GM23338 (cell line): ENCODE measurements around the gene C16orf86.

ENCODE experiments used
- CREB1 ChIP-seq: fragments of 250-450 bp; sonication (Bioruptor Pico); IDR thresholded peaks from 2 replicates; pipeline ENCODE4 v1.5.0; 2020; ENCODE audit warnings: low read depth, mild to moderate bottlenecking, moderate library complexity
- EZH2 ChIP-seq: fragments of 200-600 bp; sonication (generic); IDR thresholded peaks from one replicate; pipeline ENCODE4 v1.8.0; 2017; ENCODE audit warnings: antibody characterized with exemption, mild to moderate bottlenecking, low read depth; ENCODE audit not compliant: unreplicated experiment
- EZH2phosphoT487 ChIP-seq: fragments of 200-600 bp; sonication (generic); IDR thresholded peaks from one replicate; pipeline ENCODE4 v1.8.1; 2018; ENCODE audit warnings: antibody characterized with exemption; ENCODE audit not compliant: unreplicated experiment
- POLR2AphosphoS5 ChIP-seq: IDR thresholded peaks from 2 replicates; pipeline ENCODE4 v1.6.1; 2016; ENCODE audit warnings: antibody characterized with exemption, low read depth
- ZNF331 ChIP-seq: fragments of 250-450 bp; sonication (Bioruptor Pico); IDR thresholded peaks from 2 replicates; pipeline ENCODE4 v1.5.0; 2020; ENCODE audit warnings: low read depth, mild to moderate bottlenecking, moderate library complexity
- TF ChIP-seq, protein P1 (sequence below), 2 experiments: fragments of 200-600 bp in 1 of 2; sonication (generic) in 1 of 2; conservative IDR thresholded peaks; 2 replicates each; pipeline versions ENCODE4 v1.5.1 to v1.6.1; 2016 to 2017; ENCODE audit warnings: antibody characterized with exemption in 2 of 2, low read depth in 2 of 2, mild to moderate bottlenecking in 2 of 2, moderate library complexity in 1 of 2
- TF ChIP-seq, protein P2 (sequence below): IDR thresholded peaks from one replicate; pipeline ENCODE4 v1.6.1; 2018; ENCODE audit warnings: antibody characterized with exemption; ENCODE audit not compliant: unreplicated experiment

- TF ChIP-seq EZH2 = no peak
- TF ChIP-seq, protein P1, sequence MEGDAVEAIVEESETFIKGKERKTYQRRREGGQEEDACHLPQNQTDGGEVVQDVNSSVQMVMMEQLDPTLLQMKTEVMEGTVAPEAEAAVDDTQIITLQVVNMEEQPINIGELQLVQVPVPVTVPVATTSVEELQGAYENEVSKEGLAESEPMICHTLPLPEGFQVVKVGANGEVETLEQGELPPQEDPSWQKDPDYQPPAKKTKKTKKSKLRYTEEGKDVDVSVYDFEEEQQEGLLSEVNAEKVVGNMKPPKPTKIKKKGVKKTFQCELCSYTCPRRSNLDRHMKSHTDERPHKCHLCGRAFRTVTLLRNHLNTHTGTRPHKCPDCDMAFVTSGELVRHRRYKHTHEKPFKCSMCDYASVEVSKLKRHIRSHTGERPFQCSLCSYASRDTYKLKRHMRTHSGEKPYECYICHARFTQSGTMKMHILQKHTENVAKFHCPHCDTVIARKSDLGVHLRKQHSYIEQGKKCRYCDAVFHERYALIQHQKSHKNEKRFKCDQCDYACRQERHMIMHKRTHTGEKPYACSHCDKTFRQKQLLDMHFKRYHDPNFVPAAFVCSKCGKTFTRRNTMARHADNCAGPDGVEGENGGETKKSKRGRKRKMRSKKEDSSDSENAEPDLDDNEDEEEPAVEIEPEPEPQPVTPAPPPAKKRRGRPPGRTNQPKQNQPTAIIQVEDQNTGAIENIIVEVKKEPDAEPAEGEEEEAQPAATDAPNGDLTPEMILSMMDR (conservative IDR thresholded peaks at IDR 0.05; ENCODE audit: low read depth in 2 of 2) = no peak
- TF ChIP-seq, protein P2, sequence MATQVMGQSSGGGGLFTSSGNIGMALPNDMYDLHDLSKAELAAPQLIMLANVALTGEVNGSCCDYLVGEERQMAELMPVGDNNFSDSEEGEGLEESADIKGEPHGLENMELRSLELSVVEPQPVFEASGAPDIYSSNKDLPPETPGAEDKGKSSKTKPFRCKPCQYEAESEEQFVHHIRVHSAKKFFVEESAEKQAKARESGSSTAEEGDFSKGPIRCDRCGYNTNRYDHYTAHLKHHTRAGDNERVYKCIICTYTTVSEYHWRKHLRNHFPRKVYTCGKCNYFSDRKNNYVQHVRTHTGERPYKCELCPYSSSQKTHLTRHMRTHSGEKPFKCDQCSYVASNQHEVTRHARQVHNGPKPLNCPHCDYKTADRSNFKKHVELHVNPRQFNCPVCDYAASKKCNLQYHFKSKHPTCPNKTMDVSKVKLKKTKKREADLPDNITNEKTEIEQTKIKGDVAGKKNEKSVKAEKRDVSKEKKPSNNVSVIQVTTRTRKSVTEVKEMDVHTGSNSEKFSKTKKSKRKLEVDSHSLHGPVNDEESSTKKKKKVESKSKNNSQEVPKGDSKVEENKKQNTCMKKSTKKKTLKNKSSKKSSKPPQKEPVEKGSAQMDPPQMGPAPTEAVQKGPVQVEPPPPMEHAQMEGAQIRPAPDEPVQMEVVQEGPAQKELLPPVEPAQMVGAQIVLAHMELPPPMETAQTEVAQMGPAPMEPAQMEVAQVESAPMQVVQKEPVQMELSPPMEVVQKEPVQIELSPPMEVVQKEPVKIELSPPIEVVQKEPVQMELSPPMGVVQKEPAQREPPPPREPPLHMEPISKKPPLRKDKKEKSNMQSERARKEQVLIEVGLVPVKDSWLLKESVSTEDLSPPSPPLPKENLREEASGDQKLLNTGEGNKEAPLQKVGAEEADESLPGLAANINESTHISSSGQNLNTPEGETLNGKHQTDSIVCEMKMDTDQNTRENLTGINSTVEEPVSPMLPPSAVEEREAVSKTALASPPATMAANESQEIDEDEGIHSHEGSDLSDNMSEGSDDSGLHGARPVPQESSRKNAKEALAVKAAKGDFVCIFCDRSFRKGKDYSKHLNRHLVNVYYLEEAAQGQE = no peak
- TF ChIP-seq POLR2AphosphoS5 = no peak
- no peak for TF ChIP-seq EZH2phosphoT487
- TF ChIP-seq ZNF331 (CRISPR knock-in tag) = no peak
- TF ChIP-seq CREB1 (CRISPR knock-in tag) = no peak
Measured at GRCh38 chr16:67655363-67655762, 11.3 kb upstream of the C16orf86 start.
